HFFc6 (cell line): ENCODE measurements around the gene RC3H2. TPM values are rescaled to one million over a fixed set of nuclear protein-coding genes. Genes with fewer than 3 reads are reported as not detected.
"Not testable (repeated sequence)": the region's sequence is repeated elsewhere in the genome, so short reads cannot be mapped to it uniquely, and the experiment has no call there.

Experiments
- DNase-seq: peaks from one replicate; pipeline ENCODE4 v3.0.0-alpha.2; 2018
- H3K27ac Mint-ChIP-seq: 2 replicates; pipeline ENCODE4 v1.8.0; 2020; ENCODE audit warnings: mild to moderate bottlenecking, mixed read lengths
- H3K27me3 Mint-ChIP-seq: 2 replicates; pipeline ENCODE4 v1.8.0; 2021; ENCODE audit warnings: mild to moderate bottlenecking, moderate library complexity, mixed read lengths; ENCODE audit not compliant: insufficient read depth
- H3K36me3 Mint-ChIP-seq: 2 replicates; pipeline ENCODE4 v1.8.0; 2021; ENCODE audit warnings: low read depth, mixed read lengths
- H3K4me1 Mint-ChIP-seq: 2 replicates; pipeline ENCODE4 v1.8.0; 2020; ENCODE audit warnings: low read depth, mixed read lengths
- H3K4me3 Mint-ChIP-seq: 2 replicates; pipeline ENCODE4 v1.8.0; 2020; ENCODE audit warnings: mild to moderate bottlenecking, moderate library complexity, mixed read lengths
- H3K9me3 Mint-ChIP-seq: 2 replicates; pipeline ENCODE4 v1.8.0; 2020; ENCODE audit warnings: mild to moderate bottlenecking, mixed read lengths
- CTCF ChIP-seq: fragments of 200-600 bp; sonication (generic); IDR thresholded peaks from 2 replicates; pipeline ENCODE4 v1.5.0; 2021; ENCODE audit warnings: antibody characterized with exemption, mild to moderate bottlenecking
- total RNA-seq, 6 experiments: library from RNA; stranded (reverse); fragmentation: NEBNext Ultra II Directional; extraction: Animal tissue kit (Norgen Biotek cat#: 25700); gene quantifications; 2 replicates in 1 of 6; 3 replicates in 5 of 6; pipeline ENCODE4 v1.2.3, GENCODE V29; 2021

The RC3H2 gene
- total RNA-seq, 6 experiments from 2014 or later: 38.8 to 46.1 (median 41.5) TPM

GRCh38 chr9:122888480-122888879 is 16.7 kb downstream of the RC3H2 start:
- no peak overlapping the region for H3K27ac Mint-ChIP-seq
- no peaks in the 10 kb centered on the region for H3K4me1 Mint-ChIP-seq

GRCh38 chr9:122883125-122883524 is 22.0 kb downstream of the RC3H2 start:
- no peak for TF ChIP-seq CTCF
- Mint-ChIP-seq H3K9me3 (no peaks in the 10 kb centered on the region), H3K4me3 (no peak overlapping the region), H3K27me3 (no peaks in the 10 kb centered on the region; the same call in 1 of the 2 replicates), H3K4me1 (no peaks in the 10 kb centered on the region), H3K36me3 (peaks cover 25% of the 10 kb centered on the region), H3K27ac (no peak overlapping the region)
- no peak for DNase-seq

More at GRCh38 chr9:122888480-122888879, 16.7 kb downstream of the RC3H2 start:
- TF ChIP-seq CTCF: no peak
- peaks cover 9% of the 10 kb centered on the region; the same call in 1 of the 2 replicates for H3K36me3 Mint-ChIP-seq
- no peaks in the 10 kb centered on the region; the same call in 1 of the 2 replicates for H3K27me3 Mint-ChIP-seq
- no peak for DNase-seq
- no peaks in the 10 kb centered on the region for H3K9me3 Mint-ChIP-seq
- no peak overlapping the region for H3K4me3 Mint-ChIP-seq

GRCh38 chr9:122879443-122879842 is 25.7 kb downstream of the RC3H2 start:
- no peak overlapping the region for H3K4me3 Mint-ChIP-seq
- H3K27me3 Mint-ChIP-seq: no peaks in the 10 kb centered on the region
- peaks cover 33% of the 10 kb centered on the region for H3K36me3 Mint-ChIP-seq
- no peaks in the 10 kb centered on the region for H3K4me1 Mint-ChIP-seq
- no peak for TF ChIP-seq CTCF
- no peak for DNase-seq
- H3K27ac Mint-ChIP-seq: no peak overlapping the region
- no peaks in the 10 kb centered on the region for H3K9me3 Mint-ChIP-seq

GRCh38 chr9:122875523-122875922 is 29.6 kb downstream of the RC3H2 start:
- no peaks in the 10 kb centered on the region for H3K27me3 Mint-ChIP-seq
- H3K4me3 Mint-ChIP-seq: no peak overlapping the region
- TF ChIP-seq CTCF: no peak
- no peak for DNase-seq
- no peak overlapping the region for H3K27ac Mint-ChIP-seq
- H3K9me3 Mint-ChIP-seq: no peaks in the 10 kb centered on the region
- peaks cover 36% of the 10 kb centered on the region for H3K36me3 Mint-ChIP-seq
- no peaks in the 10 kb centered on the region for H3K4me1 Mint-ChIP-seq

- not testable (repeated sequence) for H3K4me1 Mint-ChIP-seq, H3K9me3 Mint-ChIP-seq, H3K27ac Mint-ChIP-seq, DNase-seq, H3K4me3 Mint-ChIP-seq, H3K27me3 Mint-ChIP-seq
- H3K36me3 Mint-ChIP-seq: peaks cover 23% of the 10 kb centered on the region
Observed at GRCh38 chr9:122867276-122867675, 37.9 kb downstream of the RC3H2 start.

- Mint-ChIP-seq H3K4me3 (no peak overlapping the region), H3K9me3 (no peaks in the 10 kb centered on the region), H3K36me3 (peaks cover 19% of the 10 kb centered on the region), H3K27me3 (no peaks in the 10 kb centered on the region), H3K27ac (no peak overlapping the region), H3K4me1 (peaks cover 7% of the 10 kb centered on the region)
- DNase-seq: no peak
- no peak for TF ChIP-seq CTCF
Observed at GRCh38 chr9:122866079-122866478, 39.1 kb downstream of the RC3H2 start.
